ENCODE data around the gene BTBD6.

- TF ChIP-seq POLR2A (IDR thresholded peaks at IDR 0.05; ENCODE audit: low read depth, low read length) (no peak), CTCF (IDR thresholded peaks at IDR 0.05; ENCODE audit: extremely low read depth in 1 of 2, insufficient read depth in 1 of 2, low read depth in 1 of 2, low read length in 2 of 2) (no peak), MAX (IDR thresholded peaks at IDR 0.05; ENCODE audit: insufficient read depth, insufficient read length) (no peak), EZH2 (IDR thresholded peaks at IDR 0.05; ENCODE audit: borderline replicate concordance, low read depth, low read length, severe bottlenecking) (no peak), GATA2 (IDR thresholded peaks at IDR 0.05; ENCODE audit: insufficient read depth, insufficient read length, low read depth, low read length) (no peak), JUN (IDR thresholded peaks at IDR 0.05; ENCODE audit: borderline replicate concordance, insufficient read depth, insufficient read length, low read depth) (no peak), POLR2AphosphoS5 (IDR thresholded peaks at IDR 0.05; ENCODE audit: insufficient read depth, low read depth, low read length) (no peak), MYC (IDR thresholded peaks at IDR 0.05; ENCODE audit: low read depth, low read length) (no peak), FOS (IDR thresholded peaks at IDR 0.05; ENCODE audit: borderline replicate concordance, insufficient read depth, low read length) (no peak)
Measured at GRCh38 chr14:105217774-105218173, 30.6 kb upstream of the BTBD6 start.
